ENCODE results near the gene CHRNG.

GRCh38 chr2:232593982-232594381, 54.5 kb downstream of the CHRNG start:
- TF ChIP-seq CTCF (IDR thresholded peaks at IDR 0.05) (no peak), ZFX (IDR thresholded peaks at IDR 0.05; ENCODE audit: borderline replicate concordance) (no peak)
